HepG2 (cell line): Measurements from ENCODE around the gene PROS1. TPM values are rescaled to one million over a fixed set of nuclear protein-coding genes. Genes with fewer than 3 reads are reported as not detected.

Experiments
- AGO1 ChIP-seq: fragments of 200-400 bp; formaldehyde crosslinking; IDR thresholded peaks from 2 replicates; pipeline ENCODE4 v1.6.1; 2017; ENCODE audit warnings: mild to moderate bottlenecking, low read depth, low read length, moderate library complexity; ENCODE audit not compliant: poor library complexity, severe bottlenecking
- ARNT2 ChIP-seq: sonication (generic); formaldehyde crosslinking; IDR thresholded peaks from 2 replicates; pipeline ENCODE4 v1.8.0; 2022; ENCODE audit warnings: mild to moderate bottlenecking, low read depth, missing genetic modification reagents, moderate library complexity
- GABPB1 ChIP-seq: IDR thresholded peaks from 2 replicates; pipeline ENCODE4 v1.6.1; 2016; ENCODE audit warnings: mild to moderate bottlenecking, missing genetic modification reagents, moderate library complexity, missing compliant biosample characterization
- ISL2 ChIP-seq: sonication (generic); formaldehyde crosslinking; IDR thresholded peaks from 2 replicates; pipeline ENCODE4 v1.5.0; 2020; ENCODE audit warnings: missing genetic modification reagents
- KLF12 ChIP-seq: sonication (generic); formaldehyde crosslinking; IDR thresholded peaks from 2 replicates; pipeline ENCODE4 v1.4.0; 2020; ENCODE audit warnings: missing genetic modification reagents, borderline replicate concordance
- KLF13 ChIP-seq: sonication (generic); formaldehyde crosslinking; IDR thresholded peaks from 2 replicates; pipeline ENCODE4 v1.4.0; 2020; ENCODE audit warnings: mild to moderate bottlenecking, missing genetic modification reagents
- MAX ChIP-seq: IDR thresholded peaks from 2 replicates; pipeline ENCODE4 v1.6.1; 2012; ENCODE audit warnings: inconsistent platforms
- NCOA2 ChIP-seq: sonication (generic); formaldehyde crosslinking; IDR thresholded peaks from 2 replicates; pipeline ENCODE4 v1.8.0; 2022; ENCODE audit warnings: inconsistent platforms
- NFYB ChIP-seq: sonication (generic); formaldehyde crosslinking; IDR thresholded peaks from 2 replicates; pipeline ENCODE4 v1.4.0; 2020; ENCODE audit warnings: missing genetic modification reagents
- POLR2G ChIP-seq: fragments of 200-400 bp; formaldehyde crosslinking; IDR thresholded peaks from 2 replicates; pipeline ENCODE4 v1.6.1; 2018; ENCODE audit warnings: mild to moderate bottlenecking, low read depth, low read length, moderate library complexity
- RBM39 ChIP-seq: fragments of 200-400 bp; formaldehyde crosslinking; IDR thresholded peaks from one replicate; pipeline ENCODE4 v1.6.1; 2018; ENCODE audit warnings: antibody characterized with exemption, mild to moderate bottlenecking, low read depth, low read length; ENCODE audit not compliant: poor library complexity, severe bottlenecking
- SMAD3 ChIP-seq: sonication (generic); formaldehyde crosslinking; IDR thresholded peaks from 2 replicates; pipeline ENCODE4 v1.4.0; 2020; ENCODE audit warnings: missing genetic modification reagents
- USF2 ChIP-seq, 2 experiments: sonication (generic) in 1 of 2; formaldehyde crosslinking in 1 of 2; IDR thresholded peaks; 2 replicates each; pipeline versions ENCODE4 v1.5.1 to v1.6.1; 2011 to 2020; ENCODE audit warnings: borderline replicate concordance in 1 of 2, low read depth in 1 of 2, low read length in 1 of 2, mild to moderate bottlenecking in 1 of 2, missing genetic modification reagents in 1 of 2, moderate library complexity in 1 of 2
- ZNF501 ChIP-seq: sonication (generic); formaldehyde crosslinking; IDR thresholded peaks from 2 replicates; pipeline ENCODE4 v1.5.1; 2020; ENCODE audit warnings: mild to moderate bottlenecking, moderate library complexity, missing genetic modification reagents
- ZNF512B ChIP-seq: sonication (generic); formaldehyde crosslinking; IDR thresholded peaks from 2 replicates; pipeline ENCODE4 v1.5.1; 2020; ENCODE audit warnings: missing genetic modification reagents, mild to moderate bottlenecking, borderline replicate concordance
- ZNF546 ChIP-seq: sonication (generic); formaldehyde crosslinking; conservative IDR thresholded peaks from 2 replicates; pipeline ENCODE4 v1.8.1; 2023; ENCODE audit warnings: mild to moderate bottlenecking, missing genetic modification reagents
- ZNF614 ChIP-seq: IDR thresholded peaks from 2 replicates; pipeline ENCODE4 v1.6.1; 2018; ENCODE audit warnings: missing biosample characterization, missing genetic modification reagents, inconsistent platforms, borderline replicate concordance
- polyA plus RNA-seq, 8 experiments: library from polyadenylated mRNA; depleted of rRNA in 3 of 8; stranded (reverse) in 7 of 8; unstranded in 1 of 8; fragments of >200 nt; fragmentation: Illumina TruSeq in 4 of 8; extraction: Trizol in 4 of 8; gene quantifications; 2 replicates each; pipeline versions ENCODE4 v1.2.1 to v1.2.3, GENCODE V29; 2011 to 2016; ENCODE audit warnings: low read depth in 4 of 8, missing spikeins in 1 of 8, mixed read lengths in 1 of 8; ENCODE audit not compliant: insufficient read depth in 1 of 8
- total RNA-seq, 5 experiments: library from RNA; depleted of rRNA; stranded (reverse); fragments of >200 nt; fragmentation: Illumina TruSeq; extraction: Trizol; gene quantifications; 2 replicates each; pipeline ENCODE4 v1.2.3, GENCODE V29; 2016; ENCODE audit warnings: low read depth in 1 of 5
- TF ChIP-seq, protein P1 (sequence below): sonication (generic); formaldehyde crosslinking; IDR thresholded peaks from 2 replicates; pipeline ENCODE4 v1.8.0; 2022; ENCODE audit warnings: missing genetic modification reagents, low read depth, mild to moderate bottlenecking, borderline replicate concordance
- TF ChIP-seq, protein P2 (sequence below): sonication (generic); formaldehyde crosslinking; IDR thresholded peaks from 2 replicates; pipeline ENCODE4 v1.9.0; 2022; ENCODE audit warnings: missing genetic modification reagents, mild to moderate bottlenecking, borderline replicate concordance

The PROS1 gene
- total and polyA plus RNA-seq, 2 of the 13 experiments (the other 11 are each of a cell fraction or from before 2014, with no cell fraction given), result 63.8 to 76.8 TPM

DNA sequence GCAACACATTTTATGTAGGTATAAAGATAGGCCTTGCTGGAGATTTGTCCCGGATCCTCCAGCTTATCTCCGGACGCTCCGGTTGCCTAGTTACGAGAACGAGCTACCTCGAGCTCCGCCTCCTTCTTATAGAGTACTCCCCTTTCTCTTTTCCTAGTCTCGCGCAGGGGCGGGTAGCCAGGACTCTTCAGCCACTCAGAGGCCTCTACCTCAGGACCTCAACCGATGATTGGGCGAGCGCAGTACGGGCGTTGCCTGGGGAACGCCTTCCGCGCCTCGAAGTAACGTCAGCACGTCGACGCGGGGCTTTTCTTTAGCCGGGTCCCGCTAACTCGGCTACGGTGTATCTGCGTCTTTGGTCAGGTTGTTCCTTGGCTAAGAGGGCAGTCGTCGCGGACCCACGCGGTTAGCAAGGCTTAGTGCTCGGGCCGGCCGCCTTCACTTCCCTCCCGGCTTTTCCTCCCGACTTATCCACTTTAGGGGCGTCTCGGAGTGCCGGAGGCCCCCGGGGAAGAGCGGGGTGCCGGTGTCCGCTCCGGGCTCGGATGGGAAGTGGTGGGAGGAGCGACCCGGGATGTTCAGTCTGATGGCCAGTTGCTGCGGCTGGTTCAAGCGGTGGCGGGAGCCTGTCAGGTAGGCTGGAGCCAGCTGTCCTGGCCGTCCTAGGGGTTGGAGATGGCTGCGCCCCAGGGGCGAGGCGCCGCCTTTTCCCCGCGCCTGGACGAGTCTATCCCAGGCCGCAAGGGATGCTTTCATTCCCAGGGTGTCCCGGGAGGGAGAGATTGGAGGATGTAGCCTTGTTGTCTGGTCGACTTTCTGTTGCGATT, 6.4 kb upstream of the PROS1 start, which contains the start of gene ARL13B (continued):
- TF ChIP-seq ARNT2 (CRISPR knock-in tag) (peak; percentile 46; the same call in 1 of the 2 replicates), GABPB1 (CRISPR knock-in tag) (peak; percentile 78), SMAD3 (CRISPR knock-in tag) (peak; percentile 61; the same call in 1 of the 2 replicates), USF2 (IDR thresholded peaks at IDR 0.05; ENCODE audit: low read depth, low read length) (no peak), USF2 (CRISPR knock-in tag; IDR thresholded peaks at IDR 0.05; ENCODE audit: borderline replicate concordance) (no peak), AGO1 (peak; percentile 68), NFYB (CRISPR knock-in tag) (peak; percentile 90), ZNF501 (CRISPR knock-in tag) (peak; percentile 85), MAX (peak; percentile 58; the same call in 1 of the 2 replicates), ISL2 (CRISPR knock-in tag) (peak; percentile 73; the same call in 1 of the 2 replicates), ZNF614 (CRISPR knock-in tag) (peak; percentile 45; the same call in 1 of the 2 replicates), ZNF512B (no peak), NCOA2 (CRISPR knock-in tag) (no peak; the same call in 1 of the 2 replicates), KLF13 (CRISPR knock-in tag) (0 out of 2 replicates have a peak, but pooled peaks have one; percentile 19), POLR2G (peak; percentile 82), RBM39 (peak; percentile 82), ZNF546 (CRISPR knock-in tag) (no peak), KLF12 (peak; percentile 77; the same call in 1 of the 2 replicates)
- TF ChIP-seq, protein P1, sequence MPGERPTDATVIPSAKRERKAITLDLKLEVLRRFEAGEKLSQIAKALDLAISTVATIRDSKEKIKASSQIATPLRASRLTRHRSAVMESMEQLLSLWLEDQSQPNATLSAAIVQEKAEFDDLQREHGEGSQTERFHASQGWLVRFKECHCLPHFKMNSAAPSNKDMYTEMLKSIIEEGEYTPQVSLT (CRISPR knock-in tag), result no peak
- TF ChIP-seq, protein P2, sequence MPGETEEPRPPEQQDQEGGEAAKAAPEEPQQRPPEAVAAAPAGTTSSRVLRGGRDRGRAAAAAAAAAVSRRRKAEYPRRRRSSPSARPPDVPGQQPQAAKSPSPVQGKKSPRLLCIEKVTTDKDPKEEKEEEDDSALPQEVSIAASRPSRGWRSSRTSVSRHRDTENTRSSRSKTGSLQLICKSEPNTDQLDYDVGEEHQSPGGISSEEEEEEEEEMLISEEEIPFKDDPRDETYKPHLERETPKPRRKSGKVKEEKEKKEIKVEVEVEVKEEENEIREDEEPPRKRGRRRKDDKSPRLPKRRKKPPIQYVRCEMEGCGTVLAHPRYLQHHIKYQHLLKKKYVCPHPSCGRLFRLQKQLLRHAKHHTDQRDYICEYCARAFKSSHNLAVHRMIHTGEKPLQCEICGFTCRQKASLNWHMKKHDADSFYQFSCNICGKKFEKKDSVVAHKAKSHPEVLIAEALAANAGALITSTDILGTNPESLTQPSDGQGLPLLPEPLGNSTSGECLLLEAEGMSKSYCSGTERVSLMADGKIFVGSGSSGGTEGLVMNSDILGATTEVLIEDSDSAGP (CRISPR knock-in tag), result peak; percentile 67; the same call in 1 of the 2 replicates
